ENCODE measurements around the gene UVSSA. TPM values are rescaled to one million over a fixed set of nuclear protein-coding genes. Genes with fewer than 3 reads are reported as not detected.

UVSSA gene
- total and polyA plus RNA-seq, 2 donors (not counting 1 experiment from before 2014, with no cell fraction given) = 4.6 to 7.6 TPM

- peak; percentile 32 to 42 for DNase-seq (ENCODE audit: low read depth in 2 of 2)
- Histone ChIP-seq H3K4me1 (ENCODE audit: control insufficient read depth, extremely low read depth, insufficient read depth, low read length) (no peaks in the 10 kb centered on the region), H3K9ac (ENCODE audit: insufficient read depth, low read length) (no peak overlapping the region), H3K27ac (ENCODE audit: insufficient read depth, low read length) (no peak overlapping the region), H3K4me2 (ENCODE audit: extremely low read depth, insufficient read depth, low read length) (no peak overlapping the region), H4K20me1 (ENCODE audit: control insufficient read depth, extremely low read depth, insufficient read depth, low read length) (no peaks in the 10 kb centered on the region), H3K4me3 (replicated peaks in 1 of 4; ENCODE audit: control extremely low read depth in 1 of 4, insufficient read depth in 1 of 4, low read depth in 3 of 4, low read length in 4 of 4) (no peak overlapping the region), H3K79me2 (ENCODE audit: control insufficient read depth, insufficient read depth, low read length) (peaks cover 3% of the 10 kb centered on the region), H3K9me3 (ENCODE audit: control insufficient read depth, insufficient read depth, low read depth, low read length) (no peaks in the 10 kb centered on the region), H2AFZ (ENCODE audit: low read length) (no peak overlapping the region), H3K36me3 (ENCODE audit: control insufficient read depth, insufficient read depth, low read length) (peaks cover 32% of the 10 kb centered on the region), H3K27me3 (ENCODE audit: control insufficient read depth, insufficient read depth, low read length) (no peaks in the 10 kb centered on the region)
- TF ChIP-seq EZH2 (IDR thresholded peaks at IDR 0.05; ENCODE audit: low read length, missing control alignments) = no peak
These were observed 5.0 kb upstream of the UVSSA start for GRCh38 chr4:1342003-1342402.

- peaks cover 8% of the 10 kb centered on the region for H3K79me2 ChIP-seq (ENCODE audit: control insufficient read depth, insufficient read depth, low read length)
- no peak for DNase-seq (ENCODE audit: low read depth in 2 of 2)
These were observed 2.3 kb upstream of the UVSSA start for GRCh38 chr4:1344696-1345095.

GRCh38 chr4:1345903-1346780 is 866 bp upstream of the UVSSA start:
- Histone ChIP-seq H4K20me1 (ENCODE audit: control insufficient read depth, extremely low read depth, insufficient read depth, low read length) (no peaks in the 10 kb centered on the region), H3K79me2 (ENCODE audit: control insufficient read depth, insufficient read depth, low read length) (peaks cover 8% of the 10 kb centered on the region), H3K27me3 (ENCODE audit: control insufficient read depth, insufficient read depth, low read length) (no peaks in the 10 kb centered on the region), H2AFZ (ENCODE audit: low read length) (peak overlapping the region; percentile 59), H3K4me3 (replicated peaks in 1 of 4; ENCODE audit: control extremely low read depth in 1 of 4, insufficient read depth in 1 of 4, low read depth in 3 of 4, low read length in 4 of 4) (peak overlapping the region; percentile 72 to 85 (median 80)), H3K27ac (ENCODE audit: insufficient read depth, low read length) (peak overlapping the region; percentile 82), H3K36me3 (ENCODE audit: control insufficient read depth, insufficient read depth, low read length) (peaks cover 5% of the 10 kb centered on the region), H3K4me1 (ENCODE audit: control insufficient read depth, extremely low read depth, insufficient read depth, low read length) (peaks cover 5% of the 10 kb centered on the region), H3K9ac (ENCODE audit: insufficient read depth, low read length) (peak overlapping the region; percentile 83), H3K4me2 (ENCODE audit: extremely low read depth, insufficient read depth, low read length) (peak overlapping the region; percentile 96), H3K9me3 (ENCODE audit: control insufficient read depth, insufficient read depth, low read depth, low read length) (no peaks in the 10 kb centered on the region)
- peak; percentile 39 to 54 for DNase-seq (ENCODE audit: low read depth in 2 of 2)
- no peak for TF ChIP-seq EZH2 (IDR thresholded peaks at IDR 0.05; ENCODE audit: low read length, missing control alignments)
- TF ChIP-seq CTCF (conservative IDR thresholded peaks at IDR 0.05 in 1 of 2, IDR thresholded peaks at IDR 0.05 in 1 of 2; ENCODE audit: low read depth in 1 of 2, low read length in 2 of 2) = peak in 1 of 2 donors; percentile 18

More at GRCh38 chr4:1344696-1345095, 2.3 kb upstream of the UVSSA start:
- Histone ChIP-seq H3K36me3 (ENCODE audit: control insufficient read depth, insufficient read depth, low read length) (peaks cover 8% of the 10 kb centered on the region), H2AFZ (ENCODE audit: low read length) (no peak overlapping the region), H3K9ac (ENCODE audit: insufficient read depth, low read length) (no peak overlapping the region), H3K4me1 (ENCODE audit: control insufficient read depth, extremely low read depth, insufficient read depth, low read length) (peaks cover 5% of the 10 kb centered on the region), H4K20me1 (ENCODE audit: control insufficient read depth, extremely low read depth, insufficient read depth, low read length) (no peaks in the 10 kb centered on the region), H3K4me2 (ENCODE audit: extremely low read depth, insufficient read depth, low read length) (no peak overlapping the region), H3K9me3 (ENCODE audit: control insufficient read depth, insufficient read depth, low read depth, low read length) (no peaks in the 10 kb centered on the region), H3K27ac (ENCODE audit: insufficient read depth, low read length) (no peak overlapping the region), H3K4me3 (replicated peaks in 1 of 4; ENCODE audit: control extremely low read depth in 1 of 4, insufficient read depth in 1 of 4, low read depth in 3 of 4, low read length in 4 of 4) (no peak overlapping the region), H3K27me3 (ENCODE audit: control insufficient read depth, insufficient read depth, low read length) (no peaks in the 10 kb centered on the region)
- TF ChIP-seq CTCF (conservative IDR thresholded peaks at IDR 0.05 in 1 of 2, IDR thresholded peaks at IDR 0.05 in 1 of 2; ENCODE audit: low read depth in 1 of 2, low read length in 2 of 2) (no peak), EZH2 (IDR thresholded peaks at IDR 0.05; ENCODE audit: low read length, missing control alignments) (no peak)

Data from fibroblast of lung (primary cell).